HEK293T (cell line): Measurements from ENCODE around the gene RNF40.
"Not testable (repeated sequence)": the region's sequence is repeated elsewhere in the genome, so short reads cannot be mapped to it uniquely, and the experiment has no call there.

ENCODE experiments used
- CTCF ChIA-PET: fragments of 350-600 bp; formaldehyde crosslinking; extraction: SDS; loops from one replicate; lab custom pipeline; 2021; ENCODE audit warnings: antibody characterized with exemption, inconsistent platforms; lab: Yijun Ruan, JAX
- POLR2A ChIA-PET: fragments of 350-600 bp; formaldehyde crosslinking; extraction: SDS; loops from one replicate; lab custom pipeline; 2020; ENCODE audit warnings: antibody characterized with exemption, inconsistent platforms; lab: Yijun Ruan, JAX
- DNase-seq: peaks from one replicate; pipeline ENCODE4 v3.0.0; 2012; ENCODE audit warnings: mixed read lengths; ENCODE audit errors: extremely low spot score
- ARNT ChIP-seq: fragments of 450-650 bp; IDR thresholded peaks from 2 replicates; pipeline ENCODE4 v1.6.1; 2017; ENCODE audit warnings: mild to moderate bottlenecking
- BHLHE40 ChIP-seq: fragments of 450-650 bp; IDR thresholded peaks from 2 replicates; pipeline ENCODE4 v1.6.1; 2016; ENCODE audit warnings: mild to moderate bottlenecking, moderate library complexity, borderline replicate concordance
- CTBP1 ChIP-seq: fragments of 450-650 bp; IDR thresholded peaks from 2 replicates; pipeline ENCODE4 v1.6.1; 2016; ENCODE audit warnings: borderline replicate concordance
- ELF4 ChIP-seq: fragments of 450-650 bp; IDR thresholded peaks from 2 replicates; pipeline ENCODE4 v1.6.1; 2017; ENCODE audit warnings: antibody characterized with exemption
- FOXA1 ChIP-seq: fragments of 450-650 bp; IDR thresholded peaks from 2 replicates; pipeline ENCODE4 v1.6.1; 2016; ENCODE audit warnings: mild to moderate bottlenecking
- FOXK2 ChIP-seq: fragments of 450-650 bp; IDR thresholded peaks from 2 replicates; pipeline ENCODE4 v1.6.1; 2016; ENCODE audit warnings: mild to moderate bottlenecking
- FOXM1 ChIP-seq: fragments of 450-650 bp; IDR thresholded peaks from 2 replicates; pipeline ENCODE4 v1.6.1; 2017; ENCODE audit warnings: mild to moderate bottlenecking, borderline replicate concordance
- HDGF ChIP-seq: fragments of 450-650 bp; IDR thresholded peaks from 2 replicates; pipeline ENCODE4 v1.6.1; 2017; ENCODE audit warnings: antibody characterized with exemption, borderline replicate concordance
- L3MBTL2 ChIP-seq: fragments of 450-650 bp; conservative IDR thresholded peaks from 2 replicates; pipeline ENCODE4 v1.6.1; 2016; ENCODE audit warnings: mild to moderate bottlenecking
- LEF1 ChIP-seq: fragments of 450-650 bp; IDR thresholded peaks from 2 replicates; pipeline ENCODE4 v1.6.1; 2017; ENCODE audit warnings: mild to moderate bottlenecking, borderline replicate concordance
- NFRKB ChIP-seq: fragments of 450-650 bp; IDR thresholded peaks from 2 replicates; pipeline ENCODE4 v1.6.1; 2016; ENCODE audit warnings: mild to moderate bottlenecking, moderate library complexity
- SP1 ChIP-seq: fragments of 450-650 bp; IDR thresholded peaks from 2 replicates; pipeline ENCODE4 v1.6.1; 2017
- SUZ12 ChIP-seq: fragments of 450-650 bp; IDR thresholded peaks from 2 replicates; pipeline ENCODE4 v1.6.1; 2016; ENCODE audit warnings: mild to moderate bottlenecking
- TARDBP ChIP-seq: fragments of 450-650 bp; IDR thresholded peaks from 2 replicates; pipeline ENCODE4 v1.6.1; 2016
- ZNF384 ChIP-seq: fragments of 450-650 bp; IDR thresholded peaks from 2 replicates; pipeline ENCODE4 v1.6.1; 2016
- TF ChIP-seq, protein P1 (sequence below): fragments of 450-650 bp; IDR thresholded peaks from 2 replicates; pipeline ENCODE4 v1.6.1; 2016

RNF40 gene

DNA sequence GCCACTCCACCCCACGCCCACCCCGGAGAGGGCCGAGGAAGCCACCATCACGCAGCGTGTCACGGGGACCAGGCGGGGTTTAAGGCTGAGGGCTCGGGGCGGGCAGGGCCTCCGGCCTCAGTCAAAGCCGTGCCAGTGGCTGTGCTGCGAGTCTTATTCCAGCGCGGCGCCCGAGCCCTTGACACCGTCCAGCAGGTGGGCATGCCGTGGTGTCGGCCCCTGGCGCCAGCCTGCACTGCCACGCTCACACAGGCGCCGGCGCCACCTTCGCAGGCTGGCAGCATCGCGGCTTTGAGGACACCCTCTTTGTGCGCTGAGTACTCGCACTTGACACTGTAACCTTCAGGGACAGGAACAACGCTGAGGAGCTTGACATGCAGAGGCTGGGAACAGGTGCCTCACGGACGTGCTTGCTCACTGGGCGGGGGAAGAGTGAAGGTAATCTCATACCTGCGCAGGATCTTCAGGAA, 58.9 kb downstream of the RNF40 start:
- TF ChIP-seq FOXK2: no peak
- TF ChIP-seq L3MBTL2: no peak
- TF ChIP-seq, protein P1, sequence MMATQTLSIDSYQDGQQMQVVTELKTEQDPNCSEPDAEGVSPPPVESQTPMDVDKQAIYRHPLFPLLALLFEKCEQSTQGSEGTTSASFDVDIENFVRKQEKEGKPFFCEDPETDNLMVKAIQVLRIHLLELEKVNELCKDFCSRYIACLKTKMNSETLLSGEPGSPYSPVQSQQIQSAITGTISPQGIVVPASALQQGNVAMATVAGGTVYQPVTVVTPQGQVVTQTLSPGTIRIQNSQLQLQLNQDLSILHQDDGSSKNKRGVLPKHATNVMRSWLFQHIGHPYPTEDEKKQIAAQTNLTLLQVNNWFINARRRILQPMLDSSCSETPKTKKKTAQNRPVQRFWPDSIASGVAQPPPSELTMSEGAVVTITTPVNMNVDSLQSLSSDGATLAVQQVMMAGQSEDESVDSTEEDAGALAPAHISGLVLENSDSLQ: no peak
- no peak for TF ChIP-seq LEF1
- no peak for TF ChIP-seq ELF4
- no peak for TF ChIP-seq BHLHE40
- no peak for TF ChIP-seq NFRKB
- TF ChIP-seq CTBP1: no peak
- TF ChIP-seq ARNT: no peak
- no peak for TF ChIP-seq ZNF384
- TF ChIP-seq FOXM1: no peak
- TF ChIP-seq TARDBP: no peak
- no peak for TF ChIP-seq SUZ12
- TF ChIP-seq FOXA1: no peak

GRCh38 chr16:30821441-30821840, 59.3 kb downstream of the RNF40 start:
- POLR2A ChIA-PET, DNase-seq: not testable (repeated sequence)
- CTCF ChIA-PET: interaction anchor here (1.3 kb wide), 1 partner anchor 23 kb away, joined by 4 read pairs; no protein-coding TSS in a partner anchor

More for the DNA sequence above, 58.9 kb downstream of the RNF40 start:
- CTCF ChIA-PET: interaction anchor here (1.3 kb wide), 1 partner anchor 24 kb away, joined by 4 read pairs; no protein-coding TSS in a partner anchor
- POLR2A ChIA-PET: no interaction called here
- DNase-seq: no peak

DNA sequence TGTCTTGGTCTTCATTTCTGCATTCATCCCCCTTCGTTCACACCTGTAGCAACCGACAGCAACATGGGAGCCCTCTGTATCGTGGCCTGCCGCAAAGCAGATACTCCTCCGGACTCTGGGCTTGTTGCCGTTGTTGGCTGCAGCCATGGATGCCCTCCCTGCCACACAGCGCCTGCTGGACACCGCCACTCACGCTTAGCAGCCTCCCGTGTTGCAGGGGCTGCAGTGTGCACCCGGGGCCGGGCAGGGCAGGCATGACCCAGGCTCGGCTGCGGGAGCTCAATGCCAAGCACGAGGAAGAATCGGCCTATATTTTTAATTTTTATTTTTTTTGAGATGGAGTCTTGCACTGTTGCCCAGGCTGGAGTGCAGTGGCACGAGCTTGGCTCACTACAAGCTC, 59.8 kb downstream of the RNF40 start:
- DNase-seq: no peak
- ChIA-PET CTCF (interaction anchor here (1.3 kb wide), 1 partner anchor 23 kb away, joined by 4 read pairs; no protein-coding TSS in a partner anchor), POLR2A (no interaction called here)
- no peak for TF ChIP-seq HDGF
- TF ChIP-seq ELF4: no peak
- no peak for TF ChIP-seq SP1
- TF ChIP-seq BHLHE40: no peak
- no peak for TF ChIP-seq FOXM1
- no peak for TF ChIP-seq ARNT
